K562 (cell line): ENCODE results near the gene TMOD3. TPM values are rescaled to one million over a fixed set of nuclear protein-coding genes. Genes with fewer than 3 reads are reported as not detected.

ENCODE experiments used
- ARHGAP35 ChIP-seq: fragments of 450-650 bp; IDR thresholded peaks from 2 replicates; pipeline ENCODE4 v1.6.1; 2018; ENCODE audit not compliant: partially characterized antibody
- ARID2 ChIP-seq: fragments of 450-650 bp; IDR thresholded peaks from 2 replicates; pipeline ENCODE4 v1.6.1; 2017; ENCODE audit warnings: antibody characterized with exemption, mild to moderate bottlenecking
- ATF7 ChIP-seq: fragments of 450-650 bp; IDR thresholded peaks from 2 replicates; pipeline ENCODE4 v1.7.1; 2014; ENCODE audit warnings: mild to moderate bottlenecking, moderate library complexity
- CBX5 ChIP-seq: IDR thresholded peaks from 2 replicates; pipeline ENCODE4 v1.6.1; 2014; ENCODE audit warnings: low read depth, borderline replicate concordance
- GTF2F1 ChIP-seq: IDR thresholded peaks from 2 replicates; pipeline ENCODE4 v1.6.1; 2011; ENCODE audit warnings: low read depth, low read length, improper control_type of control experiment
- HIVEP1 ChIP-seq: fragments of 250-450 bp; sonication (Bioruptor Pico); IDR thresholded peaks from 2 replicates; pipeline ENCODE4 v1.4.0; 2020; ENCODE audit warnings: mild to moderate bottlenecking
- ILK ChIP-seq: fragments of 450-650 bp; IDR thresholded peaks from 2 replicates; pipeline ENCODE4 v1.6.1; 2016; ENCODE audit warnings: missing genetic modification characterization, low read depth, mild to moderate bottlenecking, missing compliant biosample characterization, moderate library complexity, borderline replicate concordance
- KAT2B ChIP-seq: IDR thresholded peaks from one replicate; pipeline ENCODE4 v1.6.1; 2012; ENCODE audit warnings: low read depth, mild to moderate bottlenecking, control low read depth, inconsistent platforms, low read length, moderate library complexity
- LCOR ChIP-seq: sonication (generic); formaldehyde crosslinking; IDR thresholded peaks from 2 replicates; pipeline ENCODE4 v1.8.0; 2022; ENCODE audit warnings: mild to moderate bottlenecking, missing genetic modification reagents
- NONO ChIP-seq, 2 experiments: fragments of 200-400 bp in 1 of 2; fragments of 450-650 bp in 1 of 2; formaldehyde crosslinking in 1 of 2; IDR thresholded peaks; 2 replicates each; pipeline ENCODE4 v1.6.1; 2017; ENCODE audit warnings: low read depth in 2 of 2, mild to moderate bottlenecking in 2 of 2, moderate library complexity in 2 of 2, low read length in 1 of 2
- OTX1 ChIP-seq: fragments of 450-650 bp; formaldehyde crosslinking; IDR thresholded peaks from 2 replicates; pipeline ENCODE4 v1.4.0; 2022; ENCODE audit warnings: mild to moderate bottlenecking
- PTTG1 ChIP-seq: fragments of 450-650 bp; IDR thresholded peaks from 2 replicates; pipeline ENCODE4 v1.6.1; 2016; ENCODE audit warnings: low read depth, mild to moderate bottlenecking, missing genetic modification characterization, missing compliant biosample characterization
- RBM14 ChIP-seq: fragments of 200-400 bp; formaldehyde crosslinking; IDR thresholded peaks from 2 replicates; pipeline ENCODE4 v1.6.1; 2018; ENCODE audit warnings: low read depth, mild to moderate bottlenecking, low read length, moderate library complexity, borderline replicate concordance; ENCODE audit not compliant: insufficient read depth
- SAFB ChIP-seq: fragments of 200-400 bp; formaldehyde crosslinking; IDR thresholded peaks from 2 replicates; pipeline ENCODE4 v1.6.1; 2017; ENCODE audit warnings: low read depth, low read length, borderline replicate concordance
- STAT5B ChIP-seq: fragments of 250-450 bp; sonication (Bioruptor Pico); IDR thresholded peaks from 2 replicates; pipeline ENCODE4 v1.8.0; 2021; ENCODE audit warnings: mild to moderate bottlenecking, inconsistent platforms
- TCF7 ChIP-seq: sonication (generic); IDR thresholded peaks from 2 replicates; pipeline ENCODE4 v1.6.1; 2016; ENCODE audit warnings: antibody characterized with exemption, borderline replicate concordance
- TEAD4 ChIP-seq, 2 experiments: sonication (generic) in 1 of 2; formaldehyde crosslinking in 1 of 2; IDR thresholded peaks; 2 replicates each; pipeline versions ENCODE4 v1.6.1 to v1.8.0; 2012 to 2022; ENCODE audit warnings: borderline replicate concordance in 1 of 2, inconsistent platforms in 1 of 2, low read length in 1 of 2, mild to moderate bottlenecking in 1 of 2, missing genetic modification reagents in 1 of 2
- TRIM24 ChIP-seq, 2 experiments: fragments of 450-650 bp; IDR thresholded peaks; 2 replicates each; pipeline ENCODE4 v1.6.1; 2016
- XRCC4 ChIP-seq: IDR thresholded peaks from one replicate; pipeline ENCODE4 v1.6.1; 2011; ENCODE audit not compliant: insufficient read depth, insufficient read length; ENCODE audit errors: extremely low read depth
- ZNF121 ChIP-seq: sonication (generic); formaldehyde crosslinking; conservative IDR thresholded peaks from 2 replicates; pipeline ENCODE4 v1.8.0; 2022; ENCODE audit warnings: missing genetic modification reagents
- ZNF134 ChIP-seq: fragments of 250-450 bp; sonication (Bioruptor Pico); conservative IDR thresholded peaks from 2 replicates; pipeline ENCODE4 v1.4.0; 2020
- ZNF507 ChIP-seq: conservative IDR thresholded peaks from 2 replicates; pipeline ENCODE4 v1.6.1; 2017; ENCODE audit warnings: missing genetic modification characterization, missing compliant biosample characterization
- ZNF644 ChIP-seq: fragments of 200-800 bp; sonication (Bioruptor generic); IDR thresholded peaks from 2 replicates; pipeline ENCODE4 v1.6.1; 2016; ENCODE audit warnings: low read depth, missing genetic modification characterization, missing compliant biosample characterization
- ZNF766 ChIP-seq: fragments of 200-800 bp; sonication (Bioruptor generic); conservative IDR thresholded peaks from 2 replicates; pipeline ENCODE4 v1.6.1; 2016; ENCODE audit warnings: missing genetic modification characterization, missing compliant biosample characterization
- polyA plus RNA-seq, 8 experiments: library from polyadenylated mRNA; depleted of rRNA in 4 of 8; stranded (reverse) in 5 of 8; unstranded in 3 of 8; fragments of >200 nt; fragmentation: Nextera tagmentation in 2 of 8; fragmentation: Illumina TruSeq in 1 of 8; extraction: Ambion mirVana in 2 of 8; extraction: Trizol in 1 of 8; gene quantifications; 2 replicates each; pipeline versions ENCODE4 v1.2.1 to v1.2.3, GENCODE V29; 2011 to 2014; ENCODE audit warnings: inconsistent platforms in 1 of 8, missing spikeins in 1 of 8
- total RNA-seq, 7 experiments: library from RNA; depleted of rRNA in 6 of 7; stranded (reverse); fragments of >200 nt in 6 of 7; fragmentation: Illumina TruSeq in 2 of 7; extraction: Trizol in 2 of 7; gene quantifications; 2 replicates each; pipeline versions ENCODE4 v1.2.1 to v1.2.3, GENCODE V29; 2011 to 2021; ENCODE audit warnings: low replicate concordance in 1 of 7
- TF ChIP-seq, protein P1 (sequence below): sonication (generic); formaldehyde crosslinking; IDR thresholded peaks from 2 replicates; pipeline ENCODE4 v1.8.0; 2022; ENCODE audit warnings: mild to moderate bottlenecking, missing genetic modification reagents
- TF ChIP-seq, protein P2 (sequence below): fragments of 250-450 bp; sonication (Bioruptor Pico); IDR thresholded peaks from 2 replicates; pipeline ENCODE4 v1.8.0; 2022; ENCODE audit warnings: moderate library complexity, mild to moderate bottlenecking, inconsistent platforms

TMOD3 gene
- total and polyA plus RNA-seq, 9 of the 15 experiments (the other 6 are each of a cell fraction or from before 2014, with no cell fraction given) = 6.8 to 45.0 (median 30.9) TPM

DNA sequence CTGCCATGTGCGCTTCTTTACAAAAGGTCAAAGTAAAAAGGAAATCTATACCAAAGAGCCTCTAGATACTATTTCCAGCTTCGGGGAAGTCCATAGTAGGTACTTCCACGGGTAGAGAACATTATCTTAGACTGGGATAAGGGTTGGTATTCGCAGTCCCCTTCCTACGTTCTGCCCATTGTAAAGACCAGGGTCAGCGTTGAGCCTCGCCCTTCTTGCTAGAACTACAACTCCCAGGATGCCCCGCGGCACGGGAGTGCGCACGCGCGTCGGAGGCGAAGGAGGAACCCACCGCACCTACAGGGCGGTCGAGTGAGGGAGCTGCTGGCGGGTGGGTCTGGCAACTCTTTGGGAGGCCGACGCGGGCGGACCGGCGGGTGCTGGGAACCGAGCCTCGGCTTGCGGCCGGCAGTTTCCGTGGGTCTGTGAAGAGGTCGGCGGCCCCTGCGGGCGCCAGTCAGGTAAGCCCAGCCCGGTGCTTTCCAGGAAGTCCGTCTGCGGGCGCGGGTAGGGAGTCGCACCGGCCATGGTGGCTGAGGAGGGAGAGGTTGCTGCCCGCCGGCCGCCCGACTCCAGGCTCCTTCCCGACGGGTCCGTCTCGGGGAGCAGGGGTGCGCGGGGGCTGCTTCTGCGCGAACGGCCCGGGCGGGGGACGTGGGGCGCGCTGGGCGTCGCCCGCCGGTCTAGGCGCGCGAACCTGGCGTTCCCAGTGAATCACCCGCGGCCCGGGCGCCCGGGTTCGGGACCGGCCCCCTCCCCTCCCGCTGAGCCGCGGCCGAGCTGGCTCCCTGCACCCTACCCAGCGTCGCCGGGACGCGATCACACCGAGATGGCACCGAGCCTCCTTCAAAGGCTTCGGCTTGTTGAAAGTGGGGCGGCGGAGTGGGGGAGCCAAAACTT, at the start of gene TMOD3 (continued):
- TF ChIP-seq NONO (IDR thresholded peaks at IDR 0.05; ENCODE audit: low read depth in 2 of 2, low read length in 1 of 2) (peak; percentile 52 to 58; a peak in 3 of 4 replicates), GTF2F1 (no peak; the same call in 1 of the 2 replicates), TCF7 (0 out of 2 replicates have a peak, but pooled peaks have one; percentile 24), PTTG1 (no peak), TRIM24 (IDR thresholded peaks at IDR 0.05) (no peak), SAFB (no peak), KAT2B (no peak), RBM14 (no peak), HIVEP1 (CRISPR knock-in tag) (no peak), ARHGAP35 (no peak), TEAD4 (IDR thresholded peaks at IDR 0.05; ENCODE audit: low read length) (no peak; the same call in 1 of the 2 replicates), TEAD4 (CRISPR knock-in tag; IDR thresholded peaks at IDR 0.05; ENCODE audit: borderline replicate concordance) (no peak), ATF7 (peak; percentile 37; the same call in 1 of the 2 replicates), ARID2 (no peak), ZNF121 (CRISPR knock-in tag) (no peak), LCOR (peak; percentile 46; the same call in 1 of the 2 replicates), CBX5 (no peak), ZNF507 (tag) (no peak), ZNF644 (tag) (no peak), OTX1 (CRISPR knock-in tag) (no peak), XRCC4 (no peak), STAT5B (CRISPR knock-in tag) (no peak), ZNF134 (no peak), ILK (tag) (no peak), ZNF766 (no peak)
- TF ChIP-seq, protein P1, sequence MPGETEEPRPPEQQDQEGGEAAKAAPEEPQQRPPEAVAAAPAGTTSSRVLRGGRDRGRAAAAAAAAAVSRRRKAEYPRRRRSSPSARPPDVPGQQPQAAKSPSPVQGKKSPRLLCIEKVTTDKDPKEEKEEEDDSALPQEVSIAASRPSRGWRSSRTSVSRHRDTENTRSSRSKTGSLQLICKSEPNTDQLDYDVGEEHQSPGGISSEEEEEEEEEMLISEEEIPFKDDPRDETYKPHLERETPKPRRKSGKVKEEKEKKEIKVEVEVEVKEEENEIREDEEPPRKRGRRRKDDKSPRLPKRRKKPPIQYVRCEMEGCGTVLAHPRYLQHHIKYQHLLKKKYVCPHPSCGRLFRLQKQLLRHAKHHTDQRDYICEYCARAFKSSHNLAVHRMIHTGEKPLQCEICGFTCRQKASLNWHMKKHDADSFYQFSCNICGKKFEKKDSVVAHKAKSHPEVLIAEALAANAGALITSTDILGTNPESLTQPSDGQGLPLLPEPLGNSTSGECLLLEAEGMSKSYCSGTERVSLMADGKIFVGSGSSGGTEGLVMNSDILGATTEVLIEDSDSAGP (CRISPR knock-in tag) = no peak
- TF ChIP-seq, protein P2, sequence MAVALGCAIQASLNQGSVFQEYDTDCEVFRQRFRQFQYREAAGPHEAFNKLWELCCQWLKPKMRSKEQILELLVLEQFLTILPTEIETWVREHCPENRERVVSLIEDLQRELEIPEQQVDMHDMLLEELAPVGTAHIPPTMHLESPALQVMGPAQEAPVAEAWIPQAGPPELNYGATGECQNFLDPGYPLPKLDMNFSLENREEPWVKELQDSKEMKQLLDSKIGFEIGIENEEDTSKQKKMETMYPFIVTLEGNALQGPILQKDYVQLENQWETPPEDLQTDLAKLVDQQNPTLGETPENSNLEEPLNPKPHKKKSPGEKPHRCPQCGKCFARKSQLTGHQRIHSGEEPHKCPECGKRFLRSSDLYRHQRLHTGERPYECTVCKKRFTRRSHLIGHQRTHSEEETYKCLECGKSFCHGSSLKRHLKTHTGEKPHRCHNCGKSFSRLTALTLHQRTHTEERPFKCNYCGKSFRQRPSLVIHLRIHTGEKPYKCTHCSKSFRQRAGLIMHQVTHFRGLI (CRISPR knock-in tag) = no peak
